Measurements from ENCODE around the gene FOXP1. TPM values are rescaled to one million over a fixed set of nuclear protein-coding genes. Genes with fewer than 3 reads are reported as not detected.

The FOXP1 gene
- total RNA-seq, 1 experiment from 2014 or later: 75.3 TPM

DNA sequence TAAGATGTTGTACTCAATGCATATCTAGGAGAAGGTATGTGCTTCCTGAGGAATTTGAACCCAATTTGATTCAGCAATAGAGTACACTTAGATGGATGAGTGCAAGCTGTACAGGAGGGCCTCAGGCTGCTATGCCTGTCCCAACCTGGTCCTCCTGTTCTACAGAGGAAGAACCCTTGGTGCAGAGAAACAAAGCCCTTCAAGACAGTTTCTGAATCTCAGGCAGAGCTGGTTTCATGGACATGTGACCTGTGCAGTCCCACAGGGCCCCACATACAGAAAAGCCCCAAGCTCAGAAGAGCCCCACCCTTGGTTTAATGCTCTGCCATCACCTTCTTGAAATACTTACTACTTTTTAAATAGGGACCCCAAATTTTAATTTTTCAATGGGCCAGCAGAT lies 15.3 kb downstream of the FOXP1 start:
- no peaks in the 10 kb centered on the region for H3K23me2 ChIP-seq (ENCODE audit: insufficient read length, low read depth, low read length, poor library complexity, severe bottlenecking)
- no peak overlapping the region for H3K27ac Mint-ChIP-seq
- no peak overlapping the region for H2BK120ac ChIP-seq (ENCODE audit: low read depth, low read length, poor library complexity, severe bottlenecking)

More for the DNA sequence above, 15.3 kb downstream of the FOXP1 start:
- Histone ChIP-seq H3K4me1 (ENCODE audit: insufficient read depth, low read length) (peaks cover 2% of the 10 kb centered on the region; the same call in 1 of the 2 replicates), H3K27me3 (ENCODE audit: insufficient read depth, low read length) (no peaks in the 10 kb centered on the region), H3K27ac (ENCODE audit: insufficient read length, low read depth, low read length) (no peak overlapping the region), H3K79me2 (ENCODE audit: insufficient read depth, low read length) (peaks cover 2% of the 10 kb centered on the region; the same call in 1 of the 2 replicates), H4K8ac (replicated peaks; ENCODE audit: insufficient read length, low read depth, low read length) (no peak overlapping the region), H3K4ac (ENCODE audit: low read depth, low read length) (no peak overlapping the region), H3K79me1 (ENCODE audit: insufficient read depth, low read depth, low read length, poor library complexity, severe bottlenecking) (no peaks in the 10 kb centered on the region), H3K56ac (ENCODE audit: insufficient read length, low read depth, low read length) (no peak overlapping the region), H2AK5ac (ENCODE audit: insufficient read length, low read length) (no peak overlapping the region), H2BK5ac (ENCODE audit: insufficient read length, low read length) (no peak overlapping the region), H2BK15ac (ENCODE audit: low read depth, low read length) (no peak overlapping the region), H2AFZ (ENCODE audit: low read length) (no peak overlapping the region), H3K4me2 (ENCODE audit: insufficient read depth, insufficient read length, low read length) (no peak overlapping the region), H3K23ac (ENCODE audit: insufficient read length, low read depth, low read length) (no peak overlapping the region), H3T11ph (ENCODE audit: low read length) (no peak overlapping the region), H2BK20ac (ENCODE audit: low read depth, low read length, poor library complexity, severe bottlenecking) (no peak overlapping the region), H2BK12ac (ENCODE audit: insufficient read length, low read depth, low read length) (no peak overlapping the region), H4K91ac (ENCODE audit: insufficient read length, low read depth, low read length) (no peak overlapping the region), H3K9ac (ENCODE audit: extremely low read depth, insufficient read length, low read length) (no peak overlapping the region), H3K9me3 (ENCODE audit: control insufficient read depth, low read depth, low read length) (no peaks in the 10 kb centered on the region), H4K20me1 (ENCODE audit: control insufficient read depth, insufficient read depth, insufficient read length) (no peaks in the 10 kb centered on the region), H4K5ac (ENCODE audit: insufficient read length, low read depth, low read length) (no peak overlapping the region), H3K18ac (ENCODE audit: insufficient read length, low read depth, low read length) (no peak overlapping the region), H3K14ac (ENCODE audit: insufficient read depth, low read length) (no peak overlapping the region)
- no peak for DNase-seq
- Mint-ChIP-seq H3K4me3 (no peak overlapping the region), H3K9me3 (no peaks in the 10 kb centered on the region), H3K4me1 (peaks cover 9 to 21% of the 10 kb centered on the region in 2 experiments), H3K36me3 (ENCODE audit: insufficient read depth in 1 of 3, low read depth in 3 of 3) (no peaks in the 10 kb centered on the region), H3K27me3 (ENCODE audit: low read depth) (no peaks in the 10 kb centered on the region)
- TF ChIP-seq, protein P1, sequence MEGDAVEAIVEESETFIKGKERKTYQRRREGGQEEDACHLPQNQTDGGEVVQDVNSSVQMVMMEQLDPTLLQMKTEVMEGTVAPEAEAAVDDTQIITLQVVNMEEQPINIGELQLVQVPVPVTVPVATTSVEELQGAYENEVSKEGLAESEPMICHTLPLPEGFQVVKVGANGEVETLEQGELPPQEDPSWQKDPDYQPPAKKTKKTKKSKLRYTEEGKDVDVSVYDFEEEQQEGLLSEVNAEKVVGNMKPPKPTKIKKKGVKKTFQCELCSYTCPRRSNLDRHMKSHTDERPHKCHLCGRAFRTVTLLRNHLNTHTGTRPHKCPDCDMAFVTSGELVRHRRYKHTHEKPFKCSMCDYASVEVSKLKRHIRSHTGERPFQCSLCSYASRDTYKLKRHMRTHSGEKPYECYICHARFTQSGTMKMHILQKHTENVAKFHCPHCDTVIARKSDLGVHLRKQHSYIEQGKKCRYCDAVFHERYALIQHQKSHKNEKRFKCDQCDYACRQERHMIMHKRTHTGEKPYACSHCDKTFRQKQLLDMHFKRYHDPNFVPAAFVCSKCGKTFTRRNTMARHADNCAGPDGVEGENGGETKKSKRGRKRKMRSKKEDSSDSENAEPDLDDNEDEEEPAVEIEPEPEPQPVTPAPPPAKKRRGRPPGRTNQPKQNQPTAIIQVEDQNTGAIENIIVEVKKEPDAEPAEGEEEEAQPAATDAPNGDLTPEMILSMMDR (conservative IDR thresholded peaks at IDR 0.05): no peak

Data from H9 (cell line).